Measurements from ENCODE around the gene PTPRQ. TPM values are rescaled to one million over a fixed set of nuclear protein-coding genes. Genes with fewer than 3 reads are reported as not detected.
A peak's percentile ranks its signal among the peaks of the same experiment; 100 is the strongest.

The PTPRQ gene
- total RNA-seq, 1 donor from 2014 or later = 4.8 TPM

DNA sequence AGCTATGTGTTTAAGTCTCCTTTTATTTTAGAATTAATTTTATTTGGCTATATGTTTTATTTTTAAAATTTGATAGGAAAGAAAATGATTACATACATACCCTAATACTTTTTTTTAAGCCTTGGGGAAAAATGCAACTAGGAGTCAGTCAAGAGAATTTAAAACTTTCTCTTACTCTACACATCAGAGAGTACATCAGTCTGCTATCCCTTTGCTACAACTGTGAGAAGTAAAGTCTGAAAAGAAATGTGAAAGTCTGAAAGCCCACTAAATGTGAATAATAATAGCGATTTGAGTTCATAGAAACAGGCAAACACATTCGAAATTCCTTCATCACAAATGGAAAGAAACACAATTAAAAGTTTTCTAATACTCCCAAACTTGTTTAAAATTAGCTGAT lies 95.0 kb downstream of the PTPRQ start:
- no peak for DNase-seq (ENCODE audit: low spot score)
- no peak for ATAC-seq
- intact Hi-C loops (cut with DNase I) = no loop called here

DNA sequence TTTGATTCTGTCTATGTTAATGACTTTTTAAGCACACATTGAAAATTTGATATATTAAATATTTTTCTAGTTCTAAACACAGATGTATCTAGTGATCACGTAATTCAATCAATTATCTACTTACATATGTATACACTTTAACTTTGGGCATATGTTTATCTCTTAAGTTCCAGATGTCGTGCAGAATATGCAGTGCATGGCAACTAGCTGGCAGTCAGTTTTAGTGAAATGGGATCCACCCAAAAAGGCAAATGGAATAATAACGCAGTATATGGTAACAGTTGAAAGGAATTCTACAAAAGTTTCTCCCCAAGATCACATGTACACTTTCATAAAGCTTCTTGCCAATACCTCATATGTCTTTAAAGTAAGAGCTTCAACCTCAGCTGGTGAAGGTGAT lies 105.3 kb downstream of the PTPRQ start:
- no peak for ATAC-seq
- intact Hi-C loops (cut with DNase I) = no loop called here

DNA sequence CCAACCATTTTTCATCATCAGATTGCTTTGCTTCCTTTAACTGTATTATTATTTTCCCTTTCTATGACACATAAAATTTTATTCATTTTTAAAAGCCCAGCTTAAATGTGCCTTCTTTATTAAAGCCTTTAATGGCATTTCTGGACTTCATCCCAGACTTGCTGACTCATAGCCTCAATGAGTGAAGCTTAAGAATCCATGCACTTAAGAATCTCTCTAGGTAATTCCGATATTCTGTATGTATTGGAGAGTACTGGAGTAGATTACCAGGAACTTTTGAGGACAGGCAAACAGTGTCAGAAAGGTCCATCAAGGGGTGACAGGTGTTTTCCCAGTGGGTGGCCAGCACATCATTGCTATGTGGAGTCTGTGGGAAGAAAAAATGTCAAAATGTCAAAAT lies 107.9 kb downstream of the PTPRQ start:
- ATAC-seq = no peak
- no peak for DNase-seq (ENCODE audit: low spot score)
- intact Hi-C loops (cut with DNase I) = no loop called here

More for the DNA sequence above, 105.3 kb downstream of the PTPRQ start:
- no peak for DNase-seq (ENCODE audit: low spot score)

DNA sequence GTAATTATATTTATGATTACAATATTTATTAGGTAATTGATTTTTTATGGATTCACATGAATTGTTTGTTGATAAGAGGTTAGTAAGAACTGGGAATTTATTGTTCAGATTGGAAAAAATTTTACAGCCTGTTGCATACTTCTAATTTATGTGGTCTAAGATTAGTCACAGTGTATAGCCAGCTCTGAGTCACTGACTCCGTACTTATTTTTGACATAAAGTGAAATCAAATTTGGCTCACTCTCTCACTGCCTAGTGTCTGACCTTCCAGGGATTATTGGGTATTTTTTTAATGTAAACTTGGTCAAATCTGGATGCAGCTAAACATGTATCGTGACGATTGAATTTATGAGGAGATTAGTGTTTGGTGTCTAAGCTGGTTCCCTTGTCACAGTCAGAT lies 109.3 kb downstream of the PTPRQ start:
- no peak for ATAC-seq
- intact Hi-C loops (cut with DNase I) = no loop called here

GRCh38 chr12:80556566-80556965 lies 112.5 kb downstream of the PTPRQ start:
- ATAC-seq = no peak

More for the DNA sequence above, 109.3 kb downstream of the PTPRQ start:
- no peak for DNase-seq (ENCODE audit: low spot score)

DNA sequence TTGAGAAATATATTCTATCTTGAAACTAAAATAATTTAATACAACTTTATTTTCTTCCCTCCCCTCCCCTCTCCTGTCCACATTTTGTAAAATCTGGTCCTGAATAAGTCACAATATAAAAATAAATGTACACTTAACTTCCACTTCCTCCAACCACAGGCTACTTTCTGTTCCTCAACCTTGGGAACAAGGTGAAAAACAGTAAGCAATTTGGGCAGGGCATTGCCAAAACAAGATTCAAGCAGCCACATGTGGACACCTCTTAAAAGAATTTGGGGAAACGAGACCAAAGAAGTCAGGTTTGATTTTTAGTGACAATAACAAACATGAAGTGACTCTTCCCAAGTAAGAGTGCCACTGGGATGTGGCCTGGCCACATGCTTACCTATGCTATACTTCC lies 115.7 kb downstream of the PTPRQ start:
- ATAC-seq (no peak), DNase-seq (ENCODE audit: low spot score) (no peak)
- intact Hi-C loops (cut with DNase I) = no loop called here

More at GRCh38 chr12:80556566-80556965, 112.5 kb downstream of the PTPRQ start:
- intact Hi-C loops (cut with DNase I) = no loop called here
- DNase-seq (ENCODE audit: low spot score) = no peak

DNA sequence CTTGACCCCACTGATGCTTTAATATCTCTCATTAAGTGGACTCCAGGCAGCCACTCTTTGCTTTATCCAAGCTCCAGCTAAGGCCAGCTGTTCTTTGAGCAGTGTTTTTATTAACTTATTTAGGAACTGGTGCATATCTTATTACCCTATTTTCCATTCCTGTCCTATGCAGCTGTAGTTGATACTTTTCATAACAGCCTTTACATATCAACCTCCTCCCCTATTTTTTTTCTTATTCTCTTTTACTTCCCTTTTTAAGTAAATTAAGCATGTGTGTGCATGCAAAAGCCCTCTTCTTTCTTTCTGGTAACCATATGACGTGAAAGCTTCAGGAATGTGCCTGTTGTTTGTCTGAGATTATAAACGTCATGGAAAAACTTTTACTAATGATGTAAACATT lies 121.2 kb downstream of the PTPRQ start:
- no peak for ATAC-seq
- DNase-seq (ENCODE audit: low spot score) = no peak
- intact Hi-C loops (cut with DNase I) = no loop called here

DNA sequence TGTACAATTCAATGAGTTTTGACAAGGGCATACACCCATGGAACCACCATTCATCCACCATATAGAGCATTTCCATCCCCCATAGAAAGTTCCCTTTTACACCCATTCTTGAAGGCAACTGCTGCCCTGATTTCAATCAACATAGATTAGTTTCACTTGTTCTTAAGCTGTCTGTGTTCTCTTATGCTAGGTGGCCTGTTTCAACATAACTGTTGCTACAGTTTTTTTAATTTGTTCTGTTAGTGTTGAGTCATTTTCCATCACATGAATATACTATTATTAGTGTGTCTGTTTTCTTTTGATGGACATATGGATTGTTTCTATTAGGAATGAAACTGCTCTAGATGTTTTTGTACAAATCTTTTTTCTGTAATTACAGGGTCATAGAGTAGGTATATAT lies 123.4 kb downstream of the PTPRQ start:
- intact Hi-C loops (cut with DNase I) = no loop called here
- DNase-seq (ENCODE audit: low spot score) = no peak
- no peak for ATAC-seq

DNA sequence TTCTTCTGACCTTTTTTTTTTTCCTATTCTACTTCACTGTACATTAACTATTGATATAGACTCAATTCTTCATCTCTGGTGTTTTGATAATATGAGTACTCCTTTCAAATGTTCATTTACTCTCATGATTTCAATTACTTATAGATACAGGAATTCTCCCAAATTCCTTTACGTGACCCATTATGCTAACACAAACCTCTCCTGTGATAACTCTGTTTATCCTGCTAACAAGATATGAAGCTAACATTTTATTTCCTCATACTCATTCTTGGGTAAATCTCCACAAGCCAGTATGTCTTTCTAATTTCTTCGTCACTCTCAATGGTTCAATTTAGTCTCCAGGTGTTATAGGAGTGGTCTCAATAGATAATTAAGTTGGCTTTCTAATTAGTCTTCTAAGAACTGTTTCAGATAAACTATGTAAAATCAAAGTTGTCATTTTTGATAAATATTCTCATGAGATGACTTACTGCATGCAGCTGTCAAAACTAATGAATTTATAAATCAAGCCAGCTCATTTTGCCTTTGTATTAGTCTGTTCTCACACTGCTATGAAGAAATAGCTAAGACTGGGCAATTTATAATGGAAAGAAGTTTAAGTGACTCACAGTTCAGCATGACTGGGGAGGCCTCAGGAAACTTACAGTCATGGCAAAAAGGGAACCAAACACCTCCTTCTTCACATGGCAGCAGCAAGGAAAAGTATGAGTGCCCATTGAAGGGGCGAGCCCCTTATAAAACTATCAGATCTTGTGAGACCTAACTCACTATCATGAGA lies 132.8 kb downstream of the PTPRQ start:
- DNase-seq (ENCODE audit: low spot score) = no peak
- ATAC-seq = no peak
- intact Hi-C loops (cut with DNase I) = no loop called here

- peak; percentile 38 for ATAC-seq
- intact Hi-C loops (cut with DNase I) = no loop called here
- DNase-seq (ENCODE audit: low spot score) = no peak
Observed at GRCh38 chr12:80580254-80580653, 136.2 kb downstream of the PTPRQ start.

DNA sequence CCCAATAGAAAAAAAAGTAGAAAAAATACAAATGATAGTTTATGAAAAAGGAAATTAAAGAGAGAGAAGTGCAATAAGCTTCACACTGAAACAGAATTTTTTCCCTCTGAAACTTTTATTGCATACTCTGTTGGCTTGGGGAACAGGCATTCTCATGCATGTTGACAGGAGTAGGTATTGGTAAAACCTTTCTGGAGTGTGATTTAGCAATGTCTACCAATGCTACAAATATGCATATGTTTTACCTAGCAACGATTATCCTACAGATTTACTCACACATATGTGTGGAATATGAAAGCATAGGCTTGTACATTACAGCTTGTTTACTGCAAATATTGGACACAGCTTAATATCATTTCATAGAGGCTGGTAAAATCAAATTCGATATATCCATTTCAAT lies 137.7 kb downstream of the PTPRQ start:
- ATAC-seq (no peak), DNase-seq (ENCODE audit: low spot score) (no peak)
- intact Hi-C loops (cut with DNase I) = no loop called here

- ATAC-seq (no peak), DNase-seq (ENCODE audit: low spot score) (no peak)
- intact Hi-C loops (cut with DNase I) = no loop called here
Observed at GRCh38 chr12:80582431-80582830, 138.4 kb downstream of the PTPRQ start.

DNA sequence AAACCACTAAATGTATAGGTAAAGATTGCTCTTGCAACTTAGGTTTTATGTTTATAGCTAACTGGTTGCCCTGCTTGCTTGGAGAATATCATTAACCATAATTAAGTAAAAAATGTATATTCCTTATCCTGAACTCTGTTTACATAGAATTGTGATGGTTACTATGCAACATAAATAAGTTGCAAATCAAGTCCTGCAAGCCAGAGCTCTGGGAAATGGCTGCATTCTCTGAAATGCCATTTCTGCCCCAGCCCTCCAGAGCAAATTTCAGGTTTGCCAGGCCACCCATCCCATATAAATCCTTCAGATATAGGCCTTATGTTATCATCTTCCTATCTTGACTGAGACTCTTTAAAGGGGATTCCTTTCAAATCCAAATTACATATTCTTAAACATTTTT lies 145.0 kb downstream of the PTPRQ start:
- ATAC-seq (no peak), DNase-seq (ENCODE audit: low spot score) (no peak)
- intact Hi-C loops (cut with DNase I) = no loop called here

DNA sequence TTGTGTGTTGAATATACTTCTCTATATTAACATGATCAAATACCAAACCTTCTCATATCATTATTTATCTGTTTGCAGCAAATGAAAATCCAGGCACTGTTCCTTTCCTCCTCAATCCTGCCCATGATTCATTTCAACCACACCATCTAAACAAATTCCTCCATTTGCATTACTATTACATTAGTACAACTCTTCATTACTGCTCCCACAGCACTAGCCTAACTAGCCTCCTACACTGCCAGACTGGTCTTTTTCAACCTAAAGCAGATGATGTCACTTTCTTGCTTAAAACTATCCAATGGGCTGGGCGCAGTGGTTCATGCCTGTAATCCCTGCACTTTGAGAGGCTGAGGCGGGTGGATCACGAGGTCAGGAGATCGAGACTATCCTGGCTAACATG lies 146.1 kb downstream of the PTPRQ start:
- intact Hi-C loops (cut with DNase I) = no loop called here
- ATAC-seq = no peak

GRCh38 chr12:80593766-80594165 lies 149.7 kb downstream of the PTPRQ start:
- intact Hi-C loops (cut with DNase I) = no loop called here
- no peak for DNase-seq (ENCODE audit: low spot score)
- ATAC-seq = no peak

More for the DNA sequence above, 146.1 kb downstream of the PTPRQ start:
- no peak for DNase-seq (ENCODE audit: low spot score)

DNA sequence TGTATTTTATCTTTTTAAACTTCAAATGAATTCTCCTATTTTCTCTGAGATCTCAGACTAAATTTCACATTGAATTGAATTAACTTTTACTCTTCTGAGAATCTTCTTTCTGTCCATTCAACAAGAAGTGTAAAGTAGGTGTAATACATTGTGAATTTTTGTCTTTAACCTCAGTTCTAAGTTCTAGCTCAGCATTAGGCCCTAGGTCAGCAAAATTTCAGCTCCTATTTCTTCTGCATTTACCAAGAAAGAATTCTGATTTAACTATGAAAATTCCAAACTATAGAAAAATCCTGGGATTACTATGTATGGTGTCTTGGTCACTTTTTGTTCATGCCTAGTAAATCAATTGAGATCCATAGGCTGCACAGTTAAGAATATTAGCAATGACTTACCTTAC lies 152.5 kb downstream of the PTPRQ start:
- no peak for ATAC-seq
- no peak for DNase-seq (ENCODE audit: low spot score)
- intact Hi-C loops (cut with DNase I) = no loop called here

- intact Hi-C loops (cut with DNase I) = no loop called here
- ATAC-seq (no peak), DNase-seq (ENCODE audit: low spot score) (no peak)
Observed at GRCh38 chr12:80598004-80598606, 154.1 kb downstream of the PTPRQ start.

DNA sequence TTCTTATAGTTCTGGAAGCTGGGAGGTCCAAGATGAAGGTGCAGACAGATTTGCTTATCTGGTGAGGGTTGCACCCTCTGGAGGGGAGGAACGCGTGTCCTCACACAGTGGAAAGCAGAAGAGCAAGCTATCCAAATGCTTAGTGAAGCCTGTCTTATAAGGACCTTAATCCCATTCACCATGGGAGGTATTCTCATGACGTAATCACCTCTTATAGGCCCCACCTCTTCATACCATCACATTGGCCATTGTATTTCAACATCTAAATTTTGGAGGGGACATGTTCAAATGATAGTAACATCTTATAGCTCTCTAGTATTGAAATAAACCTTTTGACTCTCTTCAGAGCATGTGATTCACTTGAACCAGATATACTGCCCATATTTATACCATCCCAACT lies 158.4 kb downstream of the PTPRQ start:
- ATAC-seq (no peak), DNase-seq (ENCODE audit: low spot score) (no peak)
- intact Hi-C loops (cut with DNase I) = no loop called here

DNA sequence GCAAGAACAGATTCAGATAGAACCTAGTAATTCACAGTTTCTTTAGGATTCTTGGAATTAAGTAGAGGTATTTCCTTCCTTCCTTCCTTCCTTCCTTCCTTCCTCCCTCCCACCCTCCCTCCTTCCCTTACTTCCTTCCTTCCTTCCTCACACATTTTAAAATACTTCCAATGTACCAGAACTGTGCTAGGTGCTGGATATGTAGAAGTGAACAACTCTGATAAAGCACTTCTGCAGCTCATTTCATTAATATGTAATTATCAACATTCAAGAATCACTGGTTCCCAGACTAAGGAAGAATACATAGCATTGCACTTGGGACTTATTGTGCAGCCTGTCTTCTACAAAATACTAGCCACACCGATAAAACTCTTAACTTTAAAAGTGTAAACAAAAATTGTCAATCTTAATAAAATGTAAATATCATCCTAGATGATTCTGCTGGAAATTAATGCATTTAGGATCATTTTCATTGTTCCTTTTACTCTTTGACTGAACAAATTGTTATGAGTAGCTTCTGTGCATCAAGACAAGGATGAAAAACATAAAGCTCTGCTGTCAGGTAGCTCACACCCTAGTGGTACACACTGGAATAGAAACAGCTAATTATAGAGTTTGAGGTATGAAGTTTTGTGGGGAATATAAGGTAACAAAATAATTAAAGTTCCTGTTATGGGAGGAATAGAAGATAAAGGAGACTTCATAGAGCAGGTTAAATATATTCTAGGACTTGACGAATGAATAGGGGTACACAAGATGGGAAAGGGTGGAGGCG lies 163.5 kb downstream of the PTPRQ start:
- intact Hi-C loops (cut with DNase I) = no loop called here
- DNase-seq (ENCODE audit: low spot score) (no peak), ATAC-seq (no peak)

DNA sequence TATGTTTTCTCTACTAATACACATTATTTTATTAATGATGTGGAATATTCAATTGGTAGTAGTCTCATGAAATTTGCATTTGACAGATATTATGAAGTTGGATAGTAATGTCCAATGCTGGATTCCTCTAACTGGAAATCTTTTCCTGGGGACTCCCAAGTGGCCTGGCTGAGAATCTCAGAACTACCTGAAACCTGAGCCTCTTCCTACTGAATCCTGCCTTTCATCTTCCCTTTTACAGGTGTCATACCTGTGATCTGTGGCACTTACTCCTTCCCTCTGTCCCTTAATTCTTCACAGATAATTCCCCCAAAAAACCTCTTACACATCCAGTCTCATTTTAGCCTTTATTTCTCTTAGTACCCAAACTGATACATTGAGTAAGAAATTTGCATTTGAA lies 173.7 kb downstream of the PTPRQ start:
- no peak for ATAC-seq
- intact Hi-C loops (cut with DNase I) = no loop called here
- no peak for DNase-seq (ENCODE audit: low spot score)

All from sciatic nerve (tissue), 2 donors.